A549 (cell line): ENCODE results near the gene ACTR3C. TPM values are rescaled to one million over a fixed set of nuclear protein-coding genes. Genes with fewer than 3 reads are reported as not detected.

Source experiments
- ATAC-seq, 2 experiments: fragments of 200-7000 bp in 1 of 2; fragments of >200 bp in 1 of 2; cut with Nextera tagmentation in 1 of 2; cut with Tn5 transposase in 1 of 2; 3 replicates each; pipeline versions ENCODE4 v1.8.0 to v1.9.1; 2018 to 2020; ENCODE audit warnings: mild to moderate bottlenecking in 1 of 2, moderate library complexity in 1 of 2
- CTCF ChIA-PET: fragments of 300-600 bp; sonication (Branson Sonifier 250); formaldehyde crosslinking; extraction: SDS; loops from one replicate; lab custom pipeline; 2021; ENCODE audit warnings: antibody characterized with exemption, inconsistent platforms; lab: Yijun Ruan, JAX
- POLR2A ChIA-PET: fragments of 350-600 bp; formaldehyde crosslinking; extraction: SDS; loops from one replicate; lab custom pipeline; 2021; ENCODE audit warnings: antibody characterized with exemption, inconsistent platforms; lab: Yijun Ruan, JAX
- DNase-seq, 2 experiments: peaks; one replicate each; pipeline versions ENCODE4 v3.0.0 to v3.0.0-alpha.2; 2011 to 2016; ENCODE audit warnings: low read depth in 1 of 2, low spot score in 1 of 2
- FAIRE-seq: peaks from 2 replicates; lab custom pipeline; 2011; peaks lifted over from hg19 to GRCh38; lab: Jason Lieb, UNC
- H3K27ac ChIP-seq, 2 experiments: fragments of >200 bp; sonication (Bioruptor Twin); formaldehyde crosslinking; 3 replicates each; pipeline ENCODE4 v1.5.1; 2016 to 2017
- H3K4me1 ChIP-seq: fragments of >200 bp; sonication (Bioruptor Twin); formaldehyde crosslinking; 3 replicates; pipeline ENCODE4 v1.6.1; 2016
- H3K4me2 ChIP-seq: fragments of >200 bp; sonication (Bioruptor Twin); formaldehyde crosslinking; 3 replicates; pipeline ENCODE4 v1.6.1; 2016
- H3K4me3 ChIP-seq: fragments of >200 bp; sonication (Bioruptor Twin); formaldehyde crosslinking; 3 replicates; pipeline ENCODE4 v1.5.1; 2016
- H3K9me3 ChIP-seq: fragments of >200 bp; sonication (Bioruptor Twin); formaldehyde crosslinking; 3 replicates; pipeline ENCODE4 v1.6.1; 2016
- CHD2 ChIP-seq: fragments of 150-350 bp; IDR thresholded peaks from 2 replicates; pipeline ENCODE4 v1.6.1; 2014; ENCODE audit warnings: low read length; ENCODE audit not compliant: partially characterized antibody
- EHF ChIP-seq: fragments of 250-450 bp; sonication (Bioruptor Pico); IDR thresholded peaks from 2 replicates; pipeline ENCODE4 v1.5.0; 2020; ENCODE audit warnings: mild to moderate bottlenecking
- EHMT2 ChIP-seq: fragments of 200-600 bp; sonication (generic); IDR thresholded peaks from 2 replicates; pipeline ENCODE4 v1.6.1; 2016; ENCODE audit warnings: antibody characterized with exemption, low read depth, mild to moderate bottlenecking, moderate library complexity
- EP300 ChIP-seq, 2 experiments: fragments of >200 bp; sonication (Bioruptor Twin); formaldehyde crosslinking; IDR thresholded peaks; 2 replicates in 1 of 2; 3 replicates in 1 of 2; pipeline ENCODE4 v1.6.1; 2016 to 2017
- ESRRA ChIP-seq: fragments of 150-350 bp; IDR thresholded peaks from 2 replicates; pipeline ENCODE4 v1.6.1; 2014; ENCODE audit warnings: mild to moderate bottlenecking, low read length, borderline replicate concordance
- FOSL2 ChIP-seq, 2 experiments: fragments of 450-650 bp in 1 of 2; fragments of >200 bp in 1 of 2; sonication (Bioruptor Twin) in 1 of 2; formaldehyde crosslinking; IDR thresholded peaks; 2 replicates each; pipeline versions ENCODE4 v1.5.0 to v1.6.1; 2016 to 2020; ENCODE audit warnings: mild to moderate bottlenecking in 1 of 2, moderate library complexity in 1 of 2
- GATA3 ChIP-seq: IDR thresholded peaks from 2 replicates; pipeline ENCODE4 v1.6.1; 2012; ENCODE audit warnings: borderline replicate concordance
- HDAC2 ChIP-seq: fragments of 200-600 bp; sonication (generic); IDR thresholded peaks from 2 replicates; pipeline ENCODE4 v1.6.1; 2016
- HEYL ChIP-seq: fragments of 250-450 bp; sonication (Bioruptor Pico); IDR thresholded peaks from 2 replicates; pipeline ENCODE4 v1.8.0; 2021; ENCODE audit warnings: mild to moderate bottlenecking, moderate library complexity
- HMGXB4 ChIP-seq: fragments of 250-450 bp; sonication (Bioruptor Pico); IDR thresholded peaks from 2 replicates; pipeline ENCODE4 v1.5.0; 2021; ENCODE audit warnings: mild to moderate bottlenecking, moderate library complexity, borderline replicate concordance
- HOXB13 ChIP-seq: fragments of 250-450 bp; sonication (Bioruptor Pico); IDR thresholded peaks from 2 replicates; pipeline ENCODE4 v1.5.0; 2020; ENCODE audit warnings: low read depth, mild to moderate bottlenecking, moderate library complexity
- HOXB5 ChIP-seq: fragments of 250-450 bp; sonication (Bioruptor Pico); IDR thresholded peaks from 2 replicates; pipeline ENCODE4 v1.5.0; 2020; ENCODE audit warnings: mild to moderate bottlenecking, moderate library complexity
- JUN ChIP-seq, 2 experiments: fragments of >200 bp; sonication (Bioruptor Twin); formaldehyde crosslinking; IDR thresholded peaks; 2 replicates in 1 of 2; 3 replicates in 1 of 2; pipeline ENCODE4 v1.6.1; 2016 to 2017
- KDM1A ChIP-seq: fragments of 200-600 bp; sonication (generic); IDR thresholded peaks from 2 replicates; pipeline ENCODE4 v1.6.1; 2016; ENCODE audit warnings: low read depth, mild to moderate bottlenecking
- MAZ ChIP-seq: fragments of 150-350 bp; IDR thresholded peaks from 2 replicates; pipeline ENCODE4 v1.6.1; 2014; ENCODE audit warnings: antibody characterized with exemption, low read depth, low read length, borderline replicate concordance
- MYC ChIP-seq: IDR thresholded peaks from 2 replicates; pipeline ENCODE4 v1.6.1; 2012; ENCODE audit warnings: mild to moderate bottlenecking, inconsistent platforms, low read length, improper control_type of control experiment, borderline replicate concordance
- NFE2L2 ChIP-seq: fragments of 150-350 bp; conservative IDR thresholded peaks from 2 replicates; pipeline ENCODE4 v1.6.1; 2014; ENCODE audit warnings: low read length
- NPAS2 ChIP-seq: fragments of 250-450 bp; sonication (Bioruptor Pico); IDR thresholded peaks from 2 replicates; pipeline ENCODE4 v1.8.0; 2022; ENCODE audit warnings: mild to moderate bottlenecking, moderate library complexity, borderline replicate concordance
- POLR2AphosphoS2 ChIP-seq: conservative IDR thresholded peaks from 2 replicates; pipeline ENCODE4 v1.6.1; 2012; ENCODE audit warnings: low read length, improper control_type of control experiment, inconsistent platforms
- RARB ChIP-seq: fragments of 250-450 bp; sonication (Bioruptor Pico); IDR thresholded peaks from 2 replicates; pipeline ENCODE4 v1.8.0; 2021; ENCODE audit warnings: mild to moderate bottlenecking, moderate library complexity
- RCOR1 ChIP-seq: fragments of 150-350 bp; IDR thresholded peaks from 2 replicates; pipeline ENCODE4 v1.6.1; 2014; ENCODE audit warnings: antibody characterized with exemption, low read length, low read depth
- RNF2 ChIP-seq: fragments of 200-600 bp; sonication (generic); IDR thresholded peaks from 2 replicates; pipeline ENCODE4 v1.6.1; 2016; ENCODE audit warnings: low read depth, mild to moderate bottlenecking, antibody characterized with exemption, moderate library complexity, borderline replicate concordance
- SMC3 ChIP-seq: fragments of >200 bp; sonication (Bioruptor Twin); formaldehyde crosslinking; IDR thresholded peaks from 3 replicates; pipeline ENCODE4 v1.6.1; 2018; ENCODE audit warnings: inconsistent platforms
- SREBF2 ChIP-seq: fragments of 450-650 bp; IDR thresholded peaks from 2 replicates; pipeline ENCODE4 v1.6.1; 2014; ENCODE audit warnings: mild to moderate bottlenecking, moderate library complexity
- ZFP36 ChIP-seq: fragments of 450-650 bp; IDR thresholded peaks from 2 replicates; pipeline ENCODE4 v1.6.1; 2014; ENCODE audit warnings: borderline replicate concordance; ENCODE audit not compliant: partially characterized antibody
- ZNF302 ChIP-seq: fragments of 250-450 bp; sonication (Bioruptor Pico); IDR thresholded peaks from 2 replicates; pipeline ENCODE4 v1.9.0; 2021; ENCODE audit warnings: inconsistent platforms, mild to moderate bottlenecking, moderate library complexity
- WGBS: methylation state at CpG from one replicate; pipeline ENCODE4 v1.1.6; 2017; ENCODE audit errors: missing lambda C conversion rate; 5-methylcytosine and 5-hydroxymethylcytosine counted together
- polyA plus RNA-seq, 4 experiments: library from polyadenylated mRNA; depleted of rRNA in 3 of 4; stranded (reverse); fragments of >200 nt; fragmentation: RNase III in 1 of 4; extraction: RNeasy Plus Mini Kit Qiagen cat#74134 plus additional on column Dnase treatment in 1 of 4; gene quantifications; 2 replicates in 3 of 4; 3 replicates in 1 of 4; pipeline ENCODE4 v1.2.3, GENCODE V29; 2011 to 2017
- TF ChIP-seq, protein P1 (sequence below): IDR thresholded peaks from 2 replicates; pipeline ENCODE4 v1.6.1; 2012; ENCODE audit warnings: low read depth, borderline replicate concordance
- TF ChIP-seq, protein P2 (sequence below): fragments of 450-650 bp; IDR thresholded peaks from 2 replicates; pipeline ENCODE4 v1.6.1; 2014; ENCODE audit warnings: antibody characterized with exemption

ACTR3C gene
- polyA plus RNA-seq, 2 of the 4 experiments (the other 2 are of a cell fraction): 0.43 TPM

DNA sequence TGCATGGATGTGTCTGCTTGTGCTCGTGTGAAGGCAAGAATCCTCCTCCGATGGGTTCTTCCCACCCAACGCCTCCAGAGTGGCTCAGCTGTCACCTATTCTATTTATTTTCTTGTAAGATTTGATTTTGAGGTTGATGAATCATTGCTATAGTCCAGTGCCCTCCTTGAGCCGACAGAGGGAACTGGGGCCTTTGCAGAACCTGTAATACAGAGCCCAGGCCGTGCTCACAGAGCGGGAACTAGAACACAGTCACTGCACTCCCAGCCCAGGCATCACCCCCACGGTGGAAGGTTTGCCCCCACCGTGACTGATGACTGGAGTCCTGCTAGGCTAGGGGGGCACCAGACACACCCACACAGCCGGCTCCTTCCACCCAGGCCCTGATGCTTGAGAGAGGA lies 16.1 kb upstream of the ACTR3C start:
- ChIA-PET CTCF (no interaction called here), POLR2A (no interaction called here)
- no peaks in the 10 kb centered on the region for H3K4me1 ChIP-seq
- WGBS: 63% methylated on average over 6 of the region's 9 CpGs
- no peak overlapping the region for H3K27ac ChIP-seq
- no peak overlapping the region for H3K4me2 ChIP-seq
- H3K4me3 ChIP-seq: no peak overlapping the region
- TF ChIP-seq ZNF302 (CRISPR knock-in tag) (no peak), ESRRA (no peak), HOXB5 (CRISPR knock-in tag) (no peak), CHD2 (no peak), RNF2 (no peak), FOSL2 (IDR thresholded peaks at IDR 0.05) (no peak), FOSL2 (CRISPR knock-in tag; IDR thresholded peaks at IDR 0.05) (no peak), EHMT2 (no peak), GATA3 (no peak), HDAC2 (no peak), MYC (no peak), HOXB13 (CRISPR knock-in tag) (no peak), NPAS2 (CRISPR knock-in tag) (no peak)
- TF ChIP-seq, protein P1, sequence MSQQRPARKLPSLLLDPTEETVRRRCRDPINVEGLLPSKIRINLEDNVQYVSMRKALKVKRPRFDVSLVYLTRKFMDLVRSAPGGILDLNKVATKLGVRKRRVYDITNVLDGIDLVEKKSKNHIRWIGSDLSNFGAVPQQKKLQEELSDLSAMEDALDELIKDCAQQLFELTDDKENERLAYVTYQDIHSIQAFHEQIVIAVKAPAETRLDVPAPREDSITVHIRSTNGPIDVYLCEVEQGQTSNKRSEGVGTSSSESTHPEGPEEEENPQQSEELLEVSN: no peak
- TF ChIP-seq, protein P2, sequence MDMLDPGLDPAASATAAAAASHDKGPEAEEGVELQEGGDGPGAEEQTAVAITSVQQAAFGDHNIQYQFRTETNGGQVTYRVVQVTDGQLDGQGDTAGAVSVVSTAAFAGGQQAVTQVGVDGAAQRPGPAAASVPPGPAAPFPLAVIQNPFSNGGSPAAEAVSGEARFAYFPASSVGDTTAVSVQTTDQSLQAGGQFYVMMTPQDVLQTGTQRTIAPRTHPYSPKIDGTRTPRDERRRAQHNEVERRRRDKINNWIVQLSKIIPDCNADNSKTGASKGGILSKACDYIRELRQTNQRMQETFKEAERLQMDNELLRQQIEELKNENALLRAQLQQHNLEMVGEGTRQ: no peak
- H3K9me3 ChIP-seq: 0 out of 3 replicates have a peak, but pooled peaks cover 9% of the 10 kb centered on the region
- FAIRE-seq (no peak), ATAC-seq (no peak), DNase-seq (no peak)

DNA sequence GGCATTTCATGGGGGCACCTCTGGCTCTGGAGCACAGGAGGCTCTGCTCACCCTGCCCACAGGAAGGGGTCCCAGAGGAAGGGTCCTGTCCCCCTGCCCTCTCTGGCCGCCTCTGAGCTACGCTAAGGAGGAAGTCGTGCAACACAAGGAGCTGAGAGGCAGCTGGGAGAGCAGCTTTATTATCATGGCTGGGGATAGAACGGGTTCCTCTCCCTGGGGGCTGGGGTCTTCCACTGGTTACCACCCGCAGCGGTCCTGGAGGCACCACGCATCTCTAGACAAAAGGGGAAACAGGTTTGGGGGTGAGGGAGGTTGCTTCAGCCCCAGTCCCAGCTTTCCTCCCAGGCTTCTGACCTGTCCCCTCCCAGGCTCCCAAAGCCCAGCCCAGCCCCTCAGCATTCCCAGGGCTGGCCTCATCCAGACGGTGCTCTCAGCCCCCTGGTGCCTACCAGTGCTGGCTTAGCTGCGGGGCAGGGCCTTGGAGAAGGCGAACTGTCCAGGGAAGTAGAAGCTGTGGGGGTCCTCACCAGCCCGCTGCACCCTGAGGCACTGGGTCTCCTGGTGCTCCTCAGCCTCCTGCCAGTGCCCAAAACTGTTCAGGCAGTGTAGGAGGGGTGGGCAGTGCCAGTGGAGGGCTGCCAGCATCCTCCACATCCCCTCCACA lies 15.0 kb upstream of the ACTR3C start:
- ChIA-PET CTCF (interaction anchor here (1.3 kb wide), 1 partner anchor 17 kb away, joined by 4 read pairs; no protein-coding TSS in a partner anchor), POLR2A (no interaction called here)
- WGBS: 41% methylated on average over 4 of the region's 11 CpGs
- Histone ChIP-seq H3K4me1 (no peaks in the 10 kb centered on the region), H3K4me2 (no peak overlapping the region), H3K4me3 (no peak overlapping the region), H3K9me3 (no peaks in the 10 kb centered on the region), H3K27ac (no peak overlapping the region)
- no peak for DNase-seq
- TF ChIP-seq JUN (IDR thresholded peaks at IDR 0.05): no peak
- no peak for TF ChIP-seq NFE2L2
- no peak for TF ChIP-seq KDM1A
- TF ChIP-seq EP300 (IDR thresholded peaks at IDR 0.05): no peak
- no peak for TF ChIP-seq CHD2
- no peak for TF ChIP-seq EHMT2
- no peak for TF ChIP-seq ZFP36
- TF ChIP-seq EHF: no peak
- TF ChIP-seq HDAC2: no peak
- TF ChIP-seq HMGXB4: no peak
- TF ChIP-seq HOXB13 (CRISPR knock-in tag): no peak
- TF ChIP-seq SREBF2: no peak
- no peak for TF ChIP-seq SMC3
- TF ChIP-seq, protein P2: no peak
- TF ChIP-seq RCOR1: no peak
- TF ChIP-seq POLR2AphosphoS2: no peak
- no peak for TF ChIP-seq RNF2
- no peak for TF ChIP-seq MAZ
- TF ChIP-seq RARB (CRISPR knock-in tag): no peak
- no peak for TF ChIP-seq HEYL (CRISPR knock-in tag)
- FAIRE-seq: no peak
- no peak for ATAC-seq
